OCI-LY1 (cell line): ENCODE results near the gene ASPG.

Experiments
- H2AFZ ChIP-seq: fragments of 200-600 bp; sonication (generic), shearing (Covaris generic); 2 replicates; pipeline ENCODE4 v1.6.0; 2014; ENCODE audit warnings: antibody characterized with exemption, mild to moderate bottlenecking, low read length
- H3F3A ChIP-seq: fragments of 200-600 bp; sonication (generic), shearing (Covaris generic); 2 replicates; pipeline ENCODE4 v1.6.0; 2014; ENCODE audit warnings: mild to moderate bottlenecking, antibody characterized with exemption, low read length, moderate library complexity; ENCODE audit not compliant: insufficient read depth
- H3K27ac ChIP-seq: fragments of 200-600 bp; sonication (generic); 2 replicates; pipeline ENCODE4 v1.5.1; 2014; ENCODE audit warnings: low read length, mixed run types, mild to moderate bottlenecking, low read depth; ENCODE audit not compliant: poor library complexity, severe bottlenecking
- H3K27me3 ChIP-seq: fragments of 200-600 bp; sonication (generic); 2 replicates; pipeline ENCODE4 v1.6.0; 2014; ENCODE audit warnings: antibody characterized with exemption, mild to moderate bottlenecking, low read length, moderate library complexity; ENCODE audit not compliant: insufficient read depth
- H3K36me3 ChIP-seq: fragments of 200-600 bp; sonication (generic); 2 replicates; pipeline ENCODE4 v1.6.1; 2014; ENCODE audit warnings: mild to moderate bottlenecking, antibody characterized with exemption, low read length, moderate library complexity, mixed read lengths; ENCODE audit not compliant: insufficient read depth
- H3K4me1 ChIP-seq: fragments of 200-600 bp; sonication (generic); 2 replicates; pipeline ENCODE4 v1.5.1; 2014; ENCODE audit warnings: mild to moderate bottlenecking, low read length, moderate library complexity; ENCODE audit not compliant: insufficient read depth, severe bottlenecking
- H3K4me2 ChIP-seq: fragments of 200-600 bp; sonication (generic), shearing (Covaris generic); 2 replicates; pipeline ENCODE4 v1.6.1; 2014; ENCODE audit warnings: low read length
- H3K4me3 ChIP-seq: fragments of 200-600 bp; sonication (generic); 2 replicates; pipeline ENCODE4 v1.5.1; 2014; ENCODE audit warnings: low read length, low read depth, mild to moderate bottlenecking, mixed read lengths; ENCODE audit not compliant: poor library complexity, severe bottlenecking
- H3K79me2 ChIP-seq: fragments of 200-600 bp; shearing (Covaris generic); 2 replicates; pipeline ENCODE4 v1.6.1; 2016; ENCODE audit warnings: mixed run types, low read length, mixed read lengths; ENCODE audit not compliant: insufficient read depth
- H3K9ac ChIP-seq: fragments of 200-600 bp; sonication (generic), shearing (Covaris generic); 2 replicates; pipeline ENCODE4 v1.6.1; 2014; ENCODE audit warnings: mild to moderate bottlenecking, low read length, mixed read lengths
- H3K9me2 ChIP-seq: fragments of 200-600 bp; sonication (generic), shearing (Covaris generic); 2 replicates; pipeline ENCODE4 v1.6.1; 2014; ENCODE audit warnings: low read depth, mild to moderate bottlenecking, low read length, mixed read lengths
- H3K9me3 ChIP-seq: fragments of 200-600 bp; shearing (Covaris generic); 2 replicates; pipeline ENCODE4 v1.6.1; 2014; ENCODE audit warnings: low read length, mixed read lengths
- H4K20me1 ChIP-seq: fragments of 200-600 bp; sonication (generic), shearing (Covaris generic); 2 replicates; pipeline ENCODE4 v1.6.0; 2016; ENCODE audit warnings: mild to moderate bottlenecking, low read length; ENCODE audit not compliant: insufficient read depth
- EZH2 ChIP-seq: fragments of 200-600 bp; sonication (generic), shearing (Covaris generic); IDR thresholded peaks from 2 replicates; pipeline ENCODE4 v1.8.0; 2017; ENCODE audit warnings: borderline replicate concordance, mixed run types, mild to moderate bottlenecking, antibody characterized with exemption, low read length, moderate library complexity, mixed read lengths
- TF ChIP-seq, protein P1 (sequence below): fragments of 200-600 bp; sonication (generic), shearing (Covaris generic); IDR thresholded peaks from 2 replicates; pipeline ENCODE4 v1.5.1; 2017; ENCODE audit warnings: mild to moderate bottlenecking, antibody characterized with exemption, low read length, moderate library complexity, mixed read lengths

ASPG gene

DNA sequence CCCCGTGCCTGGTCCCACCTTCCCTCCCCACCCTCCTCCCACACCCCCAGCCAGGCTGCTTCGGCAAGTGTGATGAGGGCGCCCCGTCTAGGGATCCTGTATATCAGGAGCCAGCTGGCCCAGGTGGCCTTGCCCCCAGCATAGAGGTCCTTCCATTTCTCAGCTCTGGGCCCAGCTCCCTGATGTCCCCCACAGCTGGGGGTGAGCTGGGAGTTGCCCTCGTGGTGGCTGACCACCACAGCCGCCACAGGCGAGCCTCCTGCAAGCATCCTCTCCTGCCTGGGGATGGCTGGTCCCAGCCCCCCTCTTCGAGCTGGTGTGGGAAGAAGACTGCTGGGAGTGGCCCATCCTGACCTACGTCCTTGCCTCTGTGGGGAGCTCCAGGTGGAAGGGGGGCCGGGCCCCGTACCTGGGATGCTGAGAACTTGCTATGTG lies 7.4 kb downstream of the ASPG start:
- no peaks in the 10 kb centered on the region for H3K36me3 ChIP-seq
- no peaks in the 10 kb centered on the region for H3F3A ChIP-seq
- H3K9me2 ChIP-seq = no peaks in the 10 kb centered on the region
- no peaks in the 10 kb centered on the region for H3K9me3 ChIP-seq
- no peaks in the 10 kb centered on the region for H3K4me1 ChIP-seq
- H3K27me3 ChIP-seq = no peaks in the 10 kb centered on the region
- H3K4me2 ChIP-seq = no peak overlapping the region
- no peak overlapping the region for H3K9ac ChIP-seq
- H3K4me3 ChIP-seq = no peak overlapping the region
- H4K20me1 ChIP-seq = no peaks in the 10 kb centered on the region
- no peak for TF ChIP-seq EZH2
- TF ChIP-seq, protein P1, sequence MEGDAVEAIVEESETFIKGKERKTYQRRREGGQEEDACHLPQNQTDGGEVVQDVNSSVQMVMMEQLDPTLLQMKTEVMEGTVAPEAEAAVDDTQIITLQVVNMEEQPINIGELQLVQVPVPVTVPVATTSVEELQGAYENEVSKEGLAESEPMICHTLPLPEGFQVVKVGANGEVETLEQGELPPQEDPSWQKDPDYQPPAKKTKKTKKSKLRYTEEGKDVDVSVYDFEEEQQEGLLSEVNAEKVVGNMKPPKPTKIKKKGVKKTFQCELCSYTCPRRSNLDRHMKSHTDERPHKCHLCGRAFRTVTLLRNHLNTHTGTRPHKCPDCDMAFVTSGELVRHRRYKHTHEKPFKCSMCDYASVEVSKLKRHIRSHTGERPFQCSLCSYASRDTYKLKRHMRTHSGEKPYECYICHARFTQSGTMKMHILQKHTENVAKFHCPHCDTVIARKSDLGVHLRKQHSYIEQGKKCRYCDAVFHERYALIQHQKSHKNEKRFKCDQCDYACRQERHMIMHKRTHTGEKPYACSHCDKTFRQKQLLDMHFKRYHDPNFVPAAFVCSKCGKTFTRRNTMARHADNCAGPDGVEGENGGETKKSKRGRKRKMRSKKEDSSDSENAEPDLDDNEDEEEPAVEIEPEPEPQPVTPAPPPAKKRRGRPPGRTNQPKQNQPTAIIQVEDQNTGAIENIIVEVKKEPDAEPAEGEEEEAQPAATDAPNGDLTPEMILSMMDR = no peak
- no peak overlapping the region for H3K27ac ChIP-seq
- no peaks in the 10 kb centered on the region for H3K79me2 ChIP-seq
- no peak overlapping the region for H2AFZ ChIP-seq

DNA sequence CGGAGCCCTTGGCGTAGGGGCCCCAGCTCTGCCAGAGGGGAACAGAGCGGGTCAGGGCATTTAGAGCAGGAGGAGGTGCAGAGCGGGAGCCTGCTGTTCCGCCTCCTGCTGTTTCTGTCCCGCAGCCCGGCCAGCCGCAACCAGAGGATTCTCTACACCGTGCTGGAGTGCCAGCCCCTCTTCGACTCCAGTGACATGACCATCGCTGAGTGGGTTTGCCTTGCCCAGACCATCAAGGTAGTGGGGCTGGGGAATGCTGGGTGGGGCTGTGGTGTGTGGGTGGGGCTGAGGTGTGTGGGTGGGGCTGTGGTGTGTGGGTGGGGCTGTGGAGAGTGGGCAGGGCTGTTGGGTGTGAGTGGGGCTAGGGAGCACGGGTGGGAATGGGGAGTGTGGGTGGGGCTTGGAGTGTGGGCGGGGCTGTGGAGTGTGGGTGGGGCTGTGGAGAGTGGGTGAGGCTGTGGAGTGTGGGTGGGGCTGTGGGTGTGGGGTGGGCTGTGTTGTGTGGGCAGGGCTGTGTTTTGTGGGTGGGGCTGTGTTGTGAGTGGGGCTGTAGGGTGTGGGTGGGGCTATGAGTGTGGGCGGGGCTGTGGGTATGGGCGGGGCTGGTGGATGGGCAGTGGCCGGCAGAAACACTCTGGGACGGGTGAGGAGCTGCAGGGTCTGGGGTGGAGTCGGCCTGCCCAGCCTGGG lies 8.0 kb downstream of the ASPG start:
- Histone ChIP-seq H2AFZ (no peak overlapping the region), H3K27ac (no peak overlapping the region), H3K36me3 (no peaks in the 10 kb centered on the region), H3K4me2 (no peak overlapping the region), H3K9ac (no peak overlapping the region), H3K79me2 (no peaks in the 10 kb centered on the region), H4K20me1 (no peaks in the 10 kb centered on the region), H3F3A (no peaks in the 10 kb centered on the region), H3K9me3 (no peaks in the 10 kb centered on the region), H3K4me3 (no peak overlapping the region), H3K4me1 (no peaks in the 10 kb centered on the region), H3K27me3 (no peaks in the 10 kb centered on the region), H3K9me2 (no peaks in the 10 kb centered on the region)
- TF ChIP-seq EZH2 = no peak
- TF ChIP-seq, protein P1 = no peak

DNA sequence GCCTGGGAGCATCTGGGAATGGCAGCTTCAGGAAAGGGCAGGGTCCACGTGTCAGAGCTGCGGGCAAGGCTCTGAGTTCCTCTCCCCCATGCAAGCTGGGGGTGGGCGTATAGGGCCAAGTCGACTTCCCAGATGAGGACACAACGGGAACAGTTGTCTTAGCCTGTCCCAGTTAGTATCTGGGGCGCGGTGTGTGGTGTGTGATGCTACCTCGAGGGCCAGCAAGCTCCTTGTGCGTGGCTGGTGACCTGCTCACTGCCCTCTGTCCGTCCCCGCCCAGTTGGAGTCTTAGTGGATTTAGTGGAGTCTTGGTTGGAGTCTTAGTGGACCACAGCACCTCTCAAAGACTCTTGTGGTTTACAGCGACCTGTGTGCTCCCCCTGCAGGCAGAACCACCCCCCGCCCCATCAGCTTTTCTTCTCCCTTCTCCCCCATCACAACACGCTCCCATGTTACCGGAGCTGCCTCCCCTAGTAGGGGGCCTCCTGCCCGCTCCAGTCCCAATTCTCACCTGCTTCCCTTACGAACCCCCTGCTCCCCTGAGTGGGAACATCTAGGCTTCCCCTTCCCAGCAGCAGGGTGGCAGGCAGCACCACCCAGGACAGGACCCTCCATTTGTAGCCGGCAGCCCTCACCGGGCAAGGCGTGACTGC lies 8.7 kb downstream of the ASPG start:
- H3K4me2 ChIP-seq = no peak overlapping the region
- H2AFZ ChIP-seq = no peak overlapping the region

More for the DNA sequence above, 8.7 kb downstream of the ASPG start:
- H4K20me1 ChIP-seq = no peaks in the 10 kb centered on the region
- no peak overlapping the region for H3K9ac ChIP-seq
- H3F3A ChIP-seq = no peaks in the 10 kb centered on the region
- H3K9me2 ChIP-seq = no peaks in the 10 kb centered on the region
- H3K27me3 ChIP-seq = no peaks in the 10 kb centered on the region
- no peaks in the 10 kb centered on the region for H3K9me3 ChIP-seq
- H3K79me2 ChIP-seq = no peaks in the 10 kb centered on the region
- H3K4me3 ChIP-seq = no peak overlapping the region
- no peak overlapping the region for H3K27ac ChIP-seq
- no peaks in the 10 kb centered on the region for H3K4me1 ChIP-seq
- no peaks in the 10 kb centered on the region for H3K36me3 ChIP-seq
- TF ChIP-seq, protein P1 = no peak
- TF ChIP-seq EZH2 = no peak
